OCI-LY3 (cell line): ENCODE measurements around the gene ANO10.

ENCODE experiments used
- H2AFZ ChIP-seq: fragments of 200-600, 300-600 bp; shearing (Covaris generic); 2 replicates; pipeline ENCODE4 v1.6.0; 2014; ENCODE audit warnings: antibody characterized with exemption, low read depth, low read length
- H3K27ac ChIP-seq: fragments of 200-600, 300-600 bp; sonication (generic); 2 replicates; pipeline ENCODE4 v1.5.1; 2014; ENCODE audit warnings: mild to moderate bottlenecking, low read length, moderate library complexity, mixed read lengths
- H3K27me3 ChIP-seq: fragments of 200-600, 300-600 bp; sonication (generic); 2 replicates; pipeline ENCODE4 v1.6.1; 2014; ENCODE audit warnings: low read depth, low read length, mixed read lengths
- H3K36me3 ChIP-seq: fragments of 200-600, 300-600 bp; sonication (generic); replicated peaks from 2 replicates; pipeline ENCODE3; 2014; ENCODE audit warnings: low read depth, low read length, mixed read lengths
- H3K4me1 ChIP-seq: fragments of 300-600, 200-600 bp; sonication (generic); 2 replicates; pipeline ENCODE4 v1.6.1; 2014; ENCODE audit warnings: low read length, mixed read lengths
- H3K4me2 ChIP-seq: fragments of 200-600, 300-600 bp; sonication (generic); 2 replicates; pipeline ENCODE4 v1.6.1; 2014; ENCODE audit warnings: low read length, mixed read lengths
- H3K4me3 ChIP-seq: fragments of 300-600, 200-600 bp; sonication (generic); 2 replicates; pipeline ENCODE4 v1.5.1; 2014; ENCODE audit warnings: antibody characterized with exemption, mild to moderate bottlenecking, low read length, moderate library complexity
- H3K79me2 ChIP-seq: fragments of 300-600, 200-600 bp; shearing (Covaris generic); 2 replicates; pipeline ENCODE4 v1.6.1; 2014; ENCODE audit warnings: mild to moderate bottlenecking, low read length, mixed read lengths
- H3K9ac ChIP-seq: fragments of 300-600, 200-600 bp; shearing (Covaris generic); 2 replicates; pipeline ENCODE4 v1.6.0; 2014; ENCODE audit warnings: mild to moderate bottlenecking, low read length, moderate library complexity
- H3K9me3 ChIP-seq: fragments of 200-600, 300-600 bp; shearing (Covaris generic); 2 replicates; pipeline ENCODE4 v1.6.1; 2014; ENCODE audit warnings: low read length, mixed read lengths; ENCODE audit not compliant: insufficient read depth
- H4K20me1 ChIP-seq: fragments of 200-600, 300-600 bp; sonication (generic); 2 replicates; pipeline ENCODE4 v1.6.1; 2016; ENCODE audit warnings: low read length, mixed read lengths; ENCODE audit not compliant: insufficient read depth
- EZH2phosphoT487 ChIP-seq: fragments of 200-600 bp; shearing (Covaris generic); IDR thresholded peaks from 2 replicates; pipeline ENCODE4 v1.6.1; 2018; ENCODE audit warnings: antibody characterized with exemption, mixed run types, low read depth
- TF ChIP-seq, protein P1 (sequence below): fragments of 200-600, 300-600 bp; sonication (generic); IDR thresholded peaks from 2 replicates; pipeline ENCODE4 v1.5.1; 2014; ENCODE audit warnings: antibody characterized with exemption, low read length, low read depth

ANO10 gene

GRCh38 chr3:43526956-43527355 is 94.9 kb downstream of the ANO10 start:
- H3K79me2 ChIP-seq = peaks cover 3% of the 10 kb centered on the region; the same call in 1 of the 2 replicates
- H3K9ac ChIP-seq = no peak overlapping the region
- H3K4me3 ChIP-seq = no peak overlapping the region
- H4K20me1 ChIP-seq = peaks cover 44% of the 10 kb centered on the region
- H3K27me3 ChIP-seq = no peaks in the 10 kb centered on the region
- TF ChIP-seq, protein P1, sequence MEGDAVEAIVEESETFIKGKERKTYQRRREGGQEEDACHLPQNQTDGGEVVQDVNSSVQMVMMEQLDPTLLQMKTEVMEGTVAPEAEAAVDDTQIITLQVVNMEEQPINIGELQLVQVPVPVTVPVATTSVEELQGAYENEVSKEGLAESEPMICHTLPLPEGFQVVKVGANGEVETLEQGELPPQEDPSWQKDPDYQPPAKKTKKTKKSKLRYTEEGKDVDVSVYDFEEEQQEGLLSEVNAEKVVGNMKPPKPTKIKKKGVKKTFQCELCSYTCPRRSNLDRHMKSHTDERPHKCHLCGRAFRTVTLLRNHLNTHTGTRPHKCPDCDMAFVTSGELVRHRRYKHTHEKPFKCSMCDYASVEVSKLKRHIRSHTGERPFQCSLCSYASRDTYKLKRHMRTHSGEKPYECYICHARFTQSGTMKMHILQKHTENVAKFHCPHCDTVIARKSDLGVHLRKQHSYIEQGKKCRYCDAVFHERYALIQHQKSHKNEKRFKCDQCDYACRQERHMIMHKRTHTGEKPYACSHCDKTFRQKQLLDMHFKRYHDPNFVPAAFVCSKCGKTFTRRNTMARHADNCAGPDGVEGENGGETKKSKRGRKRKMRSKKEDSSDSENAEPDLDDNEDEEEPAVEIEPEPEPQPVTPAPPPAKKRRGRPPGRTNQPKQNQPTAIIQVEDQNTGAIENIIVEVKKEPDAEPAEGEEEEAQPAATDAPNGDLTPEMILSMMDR = no peak
- TF ChIP-seq EZH2phosphoT487 = no peak
- peaks cover 32% of the 10 kb centered on the region for H3K36me3 ChIP-seq
- 0 out of 2 replicates have a peak, but pooled peaks cover 4% of the 10 kb centered on the region for H3K9me3 ChIP-seq
- no peak overlapping the region for H2AFZ ChIP-seq
- H3K4me2 ChIP-seq = no peak overlapping the region
- peaks cover 45% of the 10 kb centered on the region for H3K4me1 ChIP-seq
- no peak overlapping the region for H3K27ac ChIP-seq

- Histone ChIP-seq H3K4me1 (peaks cover 54% of the 10 kb centered on the region), H3K36me3 (peaks cover 36% of the 10 kb centered on the region), H3K79me2 (peaks cover 3% of the 10 kb centered on the region; the same call in 1 of the 2 replicates), H2AFZ (no peak overlapping the region), H3K4me3 (peak overlapping the region; percentile 31; the same call in 1 of the 2 replicates), H3K9ac (no peak overlapping the region), H3K9me3 (0 out of 2 replicates have a peak, but pooled peaks cover 4% of the 10 kb centered on the region), H3K27ac (peak overlapping the region; percentile 12; the same call in 1 of the 2 replicates), H4K20me1 (peaks cover 53% of the 10 kb centered on the region), H3K27me3 (no peaks in the 10 kb centered on the region), H3K4me2 (peak overlapping the region; percentile 64)
- TF ChIP-seq EZH2phosphoT487 = no peak
- TF ChIP-seq, protein P1 = no peak
Observed at GRCh38 chr3:43525941-43526607, 95.7 kb downstream of the ANO10 start.

DNA sequence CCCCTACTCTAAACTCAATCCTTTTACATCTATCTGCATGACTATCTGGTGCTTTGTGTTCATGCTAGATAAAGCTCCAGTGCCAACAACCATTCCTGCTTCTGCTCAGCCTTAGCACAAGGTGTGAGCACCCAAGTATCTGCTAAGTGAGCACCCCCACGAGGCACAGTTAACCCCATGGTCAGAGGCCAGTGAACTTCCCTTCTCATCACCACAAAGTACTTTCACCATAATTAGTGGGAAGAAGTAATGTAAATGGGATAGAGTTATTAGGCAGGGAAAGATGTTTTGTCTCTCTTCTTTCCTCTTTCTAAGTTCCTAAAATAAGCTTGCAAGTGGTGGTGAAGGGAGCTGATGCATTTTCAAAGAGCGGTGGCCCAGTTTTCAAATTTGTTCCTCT is 96.4 kb downstream of the ANO10 start:
- Histone ChIP-seq H3K79me2 (peaks cover 3% of the 10 kb centered on the region; the same call in 1 of the 2 replicates), H3K9me3 (0 out of 2 replicates have a peak, but pooled peaks cover 4% of the 10 kb centered on the region), H2AFZ (no peak overlapping the region), H3K36me3 (peaks cover 42% of the 10 kb centered on the region), H3K4me1 (peaks cover 56% of the 10 kb centered on the region), H3K4me3 (peak overlapping the region; percentile 31; the same call in 1 of the 2 replicates), H3K27ac (no peak overlapping the region; the same call in 1 of the 2 replicates), H4K20me1 (peaks cover 55% of the 10 kb centered on the region), H3K4me2 (peak overlapping the region; percentile 64), H3K9ac (no peak overlapping the region), H3K27me3 (no peaks in the 10 kb centered on the region)
- TF ChIP-seq, protein P1 = no peak
- TF ChIP-seq EZH2phosphoT487 = no peak

GRCh38 chr3:43523454-43524053 is 98.3 kb downstream of the ANO10 start:
- Histone ChIP-seq H3K27me3 (no peaks in the 10 kb centered on the region), H3K79me2 (peaks cover 3% of the 10 kb centered on the region; the same call in 1 of the 2 replicates), H3K27ac (no peak overlapping the region), H3K4me3 (peak overlapping the region; percentile 39), H3K36me3 (peaks cover 48% of the 10 kb centered on the region), H3K9ac (no peak overlapping the region), H3K9me3 (0 out of 2 replicates have a peak, but pooled peaks cover 4% of the 10 kb centered on the region), H4K20me1 (peaks cover 55% of the 10 kb centered on the region), H3K4me1 (peaks cover 56% of the 10 kb centered on the region), H2AFZ (no peak overlapping the region), H3K4me2 (peak overlapping the region; percentile 62)
- TF ChIP-seq EZH2phosphoT487 = no peak
- TF ChIP-seq, protein P1 = no peak
